OCI-LY1 (cell line): ENCODE data around the gene RASSF9.

ENCODE experiments used
- CTCF ChIP-seq: fragments of 200-600 bp; sonication (generic), shearing (Covaris generic); IDR thresholded peaks from 2 replicates; pipeline ENCODE4 v1.5.1; 2017; ENCODE audit warnings: mild to moderate bottlenecking, antibody characterized with exemption, low read length, moderate library complexity, mixed read lengths
- EZH2 ChIP-seq: fragments of 200-600 bp; sonication (generic), shearing (Covaris generic); IDR thresholded peaks from 2 replicates; pipeline ENCODE4 v1.8.0; 2017; ENCODE audit warnings: borderline replicate concordance, mixed run types, mild to moderate bottlenecking, antibody characterized with exemption, low read length, moderate library complexity, mixed read lengths

GRCh38 chr12:85834378-85834777, 1.8 kb downstream of the RASSF9 start:
- TF ChIP-seq CTCF: no peak
- TF ChIP-seq EZH2: no peak
